ENCODE data around the gene PRDM11. TPM values are rescaled to one million over a fixed set of nuclear protein-coding genes. Genes with fewer than 3 reads are reported as not detected.

The PRDM11 gene
- total RNA-seq (10 to 100 TPM; 13.6 to 13.8 TPM), polyA plus RNA-seq (ENCODE audit: insufficient read length in 6 of 6) (10 to 100 TPM; 18.3 to 29.6 (median 24.3) TPM)
- long read RNA-seq, donor 1 = 0 reads
- long read RNA-seq, donor 2, partial matches to known transcripts = 0 of 1 reads
- long read RNA-seq, donor 2, other reads (novel, unspliced or antisense) = 0 of 1 reads
- long read RNA-seq, donor 3, full-length matches to known transcripts = 1 of 1 reads
- long read RNA-seq, donor 3, partial matches to known transcripts = 0 of 1 reads
- long read RNA-seq, donor 3, other reads (novel, unspliced or antisense) = 0 of 1 reads
- long read RNA-seq, donor 4 = 0 reads
- long read RNA-seq, donor 5 = 0 reads
- long read RNA-seq, donor 6 = 0 reads
- long read RNA-seq, donor 7 = 0 reads
- long read RNA-seq, donor 8, partial matches to known transcripts = 0 of 1 reads
- long read RNA-seq, donor 8, other reads (novel, unspliced or antisense) = 0 of 1 reads
- long read RNA-seq, donor 9 = 0 reads
- long read RNA-seq, donor 10 = 0 reads
- long read RNA-seq, donor 11 = 0 reads
- long read RNA-seq, donor 12 = 0 reads

DNA sequence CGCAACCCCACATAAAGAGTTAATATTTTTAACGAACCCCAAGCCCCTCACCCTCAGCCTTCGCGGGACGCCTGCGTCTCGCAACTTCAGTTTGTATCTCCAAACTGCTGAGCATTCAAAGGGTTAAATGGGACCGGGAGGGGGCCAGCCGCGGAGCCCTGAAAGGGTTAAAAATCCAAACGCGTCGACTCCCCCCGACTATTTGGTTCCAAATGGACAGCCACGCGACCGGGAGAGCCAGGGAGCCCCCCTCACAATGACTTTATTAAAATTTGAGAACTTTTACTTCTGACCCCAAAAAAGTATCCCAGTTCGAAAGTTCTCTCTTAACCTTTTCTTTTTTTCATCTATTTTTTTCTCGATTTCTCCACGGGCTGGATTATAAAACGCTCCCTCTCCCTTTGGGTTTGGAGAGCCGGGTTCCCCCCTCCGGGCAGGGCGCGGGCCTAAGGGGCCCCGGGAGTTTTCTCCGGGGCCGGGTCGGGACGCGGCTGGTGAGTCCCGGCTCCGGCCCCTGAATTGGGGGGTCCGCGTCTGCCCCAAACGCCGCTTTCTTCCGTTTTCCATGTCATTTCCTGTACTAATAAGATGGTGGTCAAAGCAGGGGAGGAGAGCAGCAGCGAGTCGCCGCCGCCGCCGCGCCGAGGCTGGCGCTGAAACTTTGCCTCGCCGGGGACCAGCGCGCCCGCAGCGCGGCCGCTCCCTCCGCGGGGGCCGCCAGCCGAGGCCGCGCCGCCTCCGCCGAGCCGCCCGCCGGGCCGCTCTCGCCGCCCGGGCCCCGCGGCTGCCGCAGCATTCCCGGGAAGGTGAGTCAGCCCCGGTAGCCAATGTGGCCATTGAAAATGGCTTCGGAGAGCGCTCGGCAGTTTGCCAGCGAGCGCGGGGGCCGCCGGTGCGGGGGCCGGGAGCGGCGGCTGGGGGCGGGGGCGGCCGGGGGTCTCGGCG is at the start of gene PRDM11:
TSS of gene PRDM11 (plus strand) at position 568 of the 945 bp plus-strand sequence. CDS start 35,128 bp downstream, outside the sequence.
- Histone ChIP-seq H3K9me3 (no peaks in the 10 kb centered on the region), H3K27me3 (peaks cover 0 to 13% of the 10 kb centered on the region in 2 donors), H3K4me1 (peaks cover 9 to 20% of the 10 kb centered on the region in 2 donors), H3K36me3 (no peaks in the 10 kb centered on the region), H3K4me3 (peak within 1 kb of the TSS; percentile 69 to 79), H3K27ac (peak within 1 kb of the TSS; percentile 95 to 96)
- ATAC-seq (peak; percentile 12), DNase-seq (peak in 2 of 4 donors; percentile 68 to 75)
- TF ChIP-seq, protein P1, sequence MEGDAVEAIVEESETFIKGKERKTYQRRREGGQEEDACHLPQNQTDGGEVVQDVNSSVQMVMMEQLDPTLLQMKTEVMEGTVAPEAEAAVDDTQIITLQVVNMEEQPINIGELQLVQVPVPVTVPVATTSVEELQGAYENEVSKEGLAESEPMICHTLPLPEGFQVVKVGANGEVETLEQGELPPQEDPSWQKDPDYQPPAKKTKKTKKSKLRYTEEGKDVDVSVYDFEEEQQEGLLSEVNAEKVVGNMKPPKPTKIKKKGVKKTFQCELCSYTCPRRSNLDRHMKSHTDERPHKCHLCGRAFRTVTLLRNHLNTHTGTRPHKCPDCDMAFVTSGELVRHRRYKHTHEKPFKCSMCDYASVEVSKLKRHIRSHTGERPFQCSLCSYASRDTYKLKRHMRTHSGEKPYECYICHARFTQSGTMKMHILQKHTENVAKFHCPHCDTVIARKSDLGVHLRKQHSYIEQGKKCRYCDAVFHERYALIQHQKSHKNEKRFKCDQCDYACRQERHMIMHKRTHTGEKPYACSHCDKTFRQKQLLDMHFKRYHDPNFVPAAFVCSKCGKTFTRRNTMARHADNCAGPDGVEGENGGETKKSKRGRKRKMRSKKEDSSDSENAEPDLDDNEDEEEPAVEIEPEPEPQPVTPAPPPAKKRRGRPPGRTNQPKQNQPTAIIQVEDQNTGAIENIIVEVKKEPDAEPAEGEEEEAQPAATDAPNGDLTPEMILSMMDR (IDR thresholded peaks at IDR 0.05) = no peak
- intact Hi-C loops (cut with DNase I) = no loop called here

DNA sequence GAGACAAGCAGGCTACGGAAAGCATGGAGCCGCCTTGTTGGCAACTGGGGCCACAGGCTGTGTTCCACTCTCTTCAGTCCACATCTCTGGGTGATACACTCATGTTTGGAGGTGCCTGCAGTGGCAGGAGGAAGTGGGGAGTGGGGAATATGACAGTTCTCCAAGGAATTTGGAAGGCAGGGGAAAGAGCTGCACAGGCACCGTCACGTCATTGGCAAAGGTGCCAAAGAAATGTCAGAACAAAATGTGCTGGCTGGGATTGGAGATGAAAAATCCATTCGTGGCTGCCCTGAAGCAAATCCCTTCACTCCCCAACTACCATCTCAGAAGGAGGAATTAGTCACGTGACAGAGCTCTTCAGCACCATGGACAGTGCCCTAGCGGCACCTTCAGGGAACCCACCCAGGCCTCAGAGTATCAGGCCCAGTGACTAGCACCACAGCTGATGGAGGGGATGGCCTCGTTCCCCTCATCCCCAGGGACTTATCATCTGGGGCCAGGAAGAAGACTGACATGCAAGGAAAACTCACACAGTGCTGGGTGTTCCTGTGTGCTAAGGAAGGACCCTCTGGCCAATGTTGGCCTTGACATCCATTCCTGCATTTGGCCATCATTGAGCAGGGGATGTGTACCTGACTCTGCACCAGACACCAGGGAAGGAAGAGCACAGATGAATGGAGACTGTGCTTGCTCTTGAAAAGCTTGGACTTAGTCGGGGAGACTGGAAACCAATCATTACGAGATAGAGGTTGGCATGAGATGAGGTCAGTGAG is 48.5 kb upstream of the PRDM11 start:
- intact Hi-C loops (cut with DNase I) = no loop called here
- ATAC-seq = peak; percentile 67
- DNase-seq = peak in 2 of 4 donors; percentile 62 to 82
- Histone ChIP-seq H3K27me3 (peaks cover 0 to 5% of the 10 kb centered on the region in 2 donors), H3K27ac (no peak overlapping the region), H3K4me3 (no peak overlapping the region), H3K4me1 (peaks cover 0 to 11% of the 10 kb centered on the region in 2 donors), H3K9me3 (no peaks in the 10 kb centered on the region), H3K36me3 (no peaks in the 10 kb centered on the region)
- TF ChIP-seq, protein P1 (IDR thresholded peaks at IDR 0.05) = no peak

DNA sequence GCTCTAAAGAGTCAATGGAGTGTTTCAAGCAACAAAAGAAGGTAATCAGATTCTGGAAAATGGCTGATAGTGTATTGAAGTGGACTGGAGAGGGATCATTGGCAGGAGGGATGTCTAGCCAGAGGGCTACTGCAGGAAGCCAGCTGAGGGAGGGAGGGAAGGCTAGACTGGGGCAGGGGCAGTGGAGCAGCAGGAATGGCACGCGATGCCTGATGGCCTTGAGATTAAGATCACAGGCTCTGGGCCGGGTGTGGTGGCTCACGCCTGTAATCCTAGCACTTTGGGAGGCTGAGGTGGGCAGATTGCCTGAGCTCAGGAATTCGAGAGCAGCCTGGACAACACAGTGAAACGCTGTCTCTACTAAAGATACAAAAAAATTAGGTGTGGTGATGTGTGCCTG is 47.5 kb upstream of the PRDM11 start:
- no peak for DNase-seq
- Histone ChIP-seq H3K4me1 (peaks cover 0 to 13% of the 10 kb centered on the region in 2 donors), H3K27me3 (peaks cover 0 to 5% of the 10 kb centered on the region in 2 donors), H3K36me3 (no peaks in the 10 kb centered on the region), H3K9me3 (no peaks in the 10 kb centered on the region), H3K4me3 (no peak overlapping the region), H3K27ac (no peak overlapping the region)
- no peak for ATAC-seq
- intact Hi-C loops (cut with DNase I) = no loop called here
- TF ChIP-seq, protein P1 (IDR thresholded peaks at IDR 0.05) = no peak

DNA sequence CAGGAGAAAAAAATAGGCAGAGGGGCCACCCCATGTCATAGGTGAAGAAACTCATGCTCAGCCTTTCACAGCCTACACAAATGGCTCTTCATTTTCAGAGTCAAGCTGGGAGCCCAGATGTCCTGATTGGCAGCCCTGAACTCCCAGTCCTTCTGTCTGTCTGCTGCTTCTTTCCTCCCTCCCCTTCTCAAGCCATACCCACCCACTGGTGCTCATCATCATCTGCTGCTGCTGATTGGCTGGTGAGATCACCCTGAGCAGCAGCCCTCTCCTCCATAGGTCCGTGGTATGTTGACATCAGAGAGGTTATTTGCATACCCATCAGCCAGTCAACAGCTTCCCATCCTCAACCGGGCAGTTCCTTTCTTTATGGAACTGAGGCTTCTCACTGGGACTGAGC is 46.1 kb upstream of the PRDM11 start:
- Histone ChIP-seq H3K27me3 (peaks cover 0 to 5% of the 10 kb centered on the region in 2 donors), H3K9me3 (no peaks in the 10 kb centered on the region), H3K4me3 (no peak overlapping the region), H3K4me1 (peaks cover 0 to 13% of the 10 kb centered on the region in 2 donors), H3K36me3 (no peaks in the 10 kb centered on the region), H3K27ac (no peak overlapping the region)
- ATAC-seq (no peak), DNase-seq (no peak)
- intact Hi-C loops (cut with DNase I) = loop anchor here in 1 of 2 donors (10.0 kb wide), 1 partner anchor 166 kb away; no protein-coding TSS in a partner anchor
- TF ChIP-seq, protein P1 (IDR thresholded peaks at IDR 0.05) = no peak

Measured in left lung (tissue), 14 donors.